Hepatocyte (in vitro differentiated cells): ENCODE measurements around the gene UPF2. TPM values are rescaled to one million over a fixed set of nuclear protein-coding genes. Genes with fewer than 3 reads are reported as not detected.
A peak's percentile ranks its signal among the peaks of the same experiment; 100 is the strongest.
"Not testable (repeated sequence)": the region's sequence is repeated elsewhere in the genome, so short reads cannot be mapped to it uniquely, and the experiment has no call there.

Experiments
- DNase-seq: peaks from one replicate; pipeline ENCODE4 v3.0.0-alpha.2; 2016; ENCODE audit warnings: low spot score
- H2AFZ ChIP-seq: fragments of 200-600 bp; sonication (generic); 2 replicates; pipeline ENCODE4 v1.6.0; 2016; ENCODE audit warnings: antibody characterized with exemption, mild to moderate bottlenecking
- H3K27ac ChIP-seq: fragments of 200-600 bp; sonication (generic); 2 replicates; pipeline ENCODE4 v1.5.1; 2016; ENCODE audit warnings: mild to moderate bottlenecking
- H3K27me3 ChIP-seq: fragments of 200-600 bp; sonication (generic); 2 replicates; pipeline ENCODE4 v1.6.1; 2016
- H3K36me3 ChIP-seq: fragments of 200-600 bp; sonication (generic); replicated peaks from 2 replicates; pipeline ENCODE4 v1.5.1; 2016; ENCODE audit warnings: low read depth; ENCODE audit not compliant: insufficient read depth
- H3K4me1 ChIP-seq: fragments of 200-600 bp; sonication (generic); 2 replicates; pipeline ENCODE4 v1.5.1; 2016; ENCODE audit warnings: mild to moderate bottlenecking, moderate library complexity; ENCODE audit not compliant: insufficient read depth
- H3K4me2 ChIP-seq: fragments of 200-600 bp; sonication (generic); 2 replicates; pipeline ENCODE4 v1.6.0; 2016
- H3K4me3 ChIP-seq: fragments of 200-600 bp; sonication (generic); 2 replicates; pipeline ENCODE4 v1.5.1; 2016; ENCODE audit warnings: mild to moderate bottlenecking
- H3K79me2 ChIP-seq: fragments of 200-600 bp; sonication (generic); 2 replicates; pipeline ENCODE4 v1.6.0; 2017; ENCODE audit warnings: mild to moderate bottlenecking
- H3K9me2 ChIP-seq: fragments of 200-600 bp; sonication (generic); replicated peaks from 2 replicates; pipeline ENCODE4 v1.6.0; 2017; ENCODE audit warnings: mild to moderate bottlenecking; ENCODE audit not compliant: insufficient read depth
- H3K9me3 ChIP-seq: fragments of 200-600 bp; sonication (generic); 2 replicates; pipeline ENCODE4 v1.5.1; 2016; ENCODE audit warnings: low read depth, mild to moderate bottlenecking
- H4K20me1 ChIP-seq: fragments of 200-600 bp; sonication (generic); 2 replicates; pipeline ENCODE4 v1.6.0; 2016; ENCODE audit warnings: mild to moderate bottlenecking; ENCODE audit not compliant: insufficient read depth, poor library complexity, severe bottlenecking
- CTCF ChIP-seq: fragments of 200-600 bp; sonication (generic); IDR thresholded peaks from 2 replicates; pipeline ENCODE4 v1.5.1; 2016; ENCODE audit warnings: antibody characterized with exemption, mild to moderate bottlenecking; ENCODE audit not compliant: poor library complexity
- EZH2 ChIP-seq: fragments of 200-600 bp; sonication (generic); IDR thresholded peaks from 2 replicates; pipeline ENCODE4 v1.6.1; 2016; ENCODE audit warnings: antibody characterized with exemption, mild to moderate bottlenecking, borderline replicate concordance
- EZH2phosphoT487 ChIP-seq: fragments of 200-600 bp; sonication (generic); IDR thresholded peaks from one replicate; pipeline ENCODE4 v1.6.1; 2018; ENCODE audit warnings: antibody characterized with exemption, mild to moderate bottlenecking, low read depth, moderate library complexity; ENCODE audit not compliant: unreplicated experiment, severe bottlenecking
- whole genome bisulfite sequencing: methylation state at CpG from one replicate; pipeline ENCODE4 v1.1.6; 2016; ENCODE audit warnings: low lambda C conversion rate; ENCODE audit errors: missing lambda C conversion rate; 5-methylcytosine and 5-hydroxymethylcytosine counted together
- polyA plus RNA-seq: library from polyadenylated mRNA; unstranded; fragments of >200 nt; fragmentation: Nextera tagmentation; extraction: Ambion mirVana; gene quantifications from 2 replicates; pipeline ENCODE4 v1.2.1, GENCODE V29; 2016
- total RNA-seq: library from RNA; depleted of rRNA; stranded (reverse); fragments of >200 nt; gene quantifications from 2 replicates; pipeline ENCODE4 v1.2.3, GENCODE V29; 2014

The UPF2 gene
- total and polyA plus RNA-seq, 2 experiments from 2014 or later: 12.3 to 14.5 TPM

GRCh38 chr10:12073526-12073925 is 30.9 kb upstream of the UPF2 start:
- Histone ChIP-seq H3K27me3 (no peaks in the 10 kb centered on the region), H2AFZ (no peak overlapping the region), H3K4me1 (no peaks in the 10 kb centered on the region), H3K4me3 (no peak overlapping the region), H3K4me2 (no peak overlapping the region), H3K9me3 (no peaks in the 10 kb centered on the region), H3K27ac (no peak overlapping the region), H4K20me1 (no peaks in the 10 kb centered on the region), H3K36me3 (no peaks in the 10 kb centered on the region), H3K79me2 (peaks cover 37% of the 10 kb centered on the region), H3K9me2 (no peaks in the 10 kb centered on the region)
- TF ChIP-seq EZH2 (no peak), EZH2phosphoT487 (no peak), CTCF (no peak)
- WGBS: 86% methylated on average over 4 of the region's 4 CpGs
- peak; percentile 36 for DNase-seq

- 97% methylated on average over 15 of the region's 15 CpGs for WGBS
- DNase-seq: not testable (repeated sequence)
Observed at GRCh38 chr10:12071441-12071840, 28.8 kb upstream of the UPF2 start.

GRCh38 chr10:12068449-12069269 is 26.1 kb upstream of the UPF2 start, which contains the start of gene DHTKD1:
Gene DHTKD1 (plus strand): TSS chr10:12068954. CDS start chr10:12069034, 80 bp downstream.
- Histone ChIP-seq H3K9me2 (no peaks in the 10 kb centered on the region), H3K27ac (peak within 1 kb of the TSS; percentile 76), H2AFZ (peak within 1 kb of the TSS; percentile 81), H3K4me3 (peak within 1 kb of the TSS; percentile 80), H3K36me3 (no peaks in the 10 kb centered on the region), H3K9me3 (no peaks in the 10 kb centered on the region), H3K79me2 (peaks cover 29% of the 10 kb centered on the region), H3K4me1 (no peaks in the 10 kb centered on the region), H3K27me3 (no peaks in the 10 kb centered on the region), H3K4me2 (peak within 1 kb of the TSS; percentile 76), H4K20me1 (no peaks in the 10 kb centered on the region)
- TF ChIP-seq CTCF (no peak), EZH2phosphoT487 (no peak), EZH2 (no peak)
- WGBS: 7% methylated on average over 37 of the region's 66 CpGs
- DNase-seq: peak; percentile 99

More at GRCh38 chr10:12071441-12071840, 28.8 kb upstream of the UPF2 start:
- not testable (repeated sequence) for H3K9me3 ChIP-seq, H3K4me1 ChIP-seq, H2AFZ ChIP-seq, H3K9me2 ChIP-seq, H4K20me1 ChIP-seq, H3K27ac ChIP-seq, H3K27me3 ChIP-seq, H3K4me3 ChIP-seq, H3K4me2 ChIP-seq, H3K36me3 ChIP-seq
- peaks cover 29% of the 10 kb centered on the region for H3K79me2 ChIP-seq

- H3K9me3 ChIP-seq: no peaks in the 10 kb centered on the region
- H2AFZ ChIP-seq: no peak overlapping the region
- H3K4me2 ChIP-seq: no peak overlapping the region
- no peaks in the 10 kb centered on the region for H4K20me1 ChIP-seq
- 91% methylated on average over 2 of the region's 2 CpGs for WGBS
- no peak overlapping the region for H3K27ac ChIP-seq
- no peak for DNase-seq
- H3K27me3 ChIP-seq: no peaks in the 10 kb centered on the region
- no peaks in the 10 kb centered on the region for H3K36me3 ChIP-seq
- H3K9me2 ChIP-seq: no peaks in the 10 kb centered on the region
- H3K4me3 ChIP-seq: no peak overlapping the region
- H3K79me2 ChIP-seq: peaks cover 29% of the 10 kb centered on the region
- H3K4me1 ChIP-seq: no peaks in the 10 kb centered on the region
- TF ChIP-seq EZH2phosphoT487 (no peak), EZH2 (no peak), CTCF (no peak)
Observed at GRCh38 chr10:12067336-12067735, 24.7 kb upstream of the UPF2 start.
